ENCODE data around the gene SNTB2. TPM values are rescaled to one million over a fixed set of nuclear protein-coding genes. Genes with fewer than 3 reads are reported as not detected.
"Not testable (repeated sequence)": the region's sequence is repeated elsewhere in the genome, so short reads cannot be mapped to it uniquely, and the experiment has no call there.

Gene SNTB2
- total RNA-seq = 106 and 139 TPM in 2 replicates

DNA sequence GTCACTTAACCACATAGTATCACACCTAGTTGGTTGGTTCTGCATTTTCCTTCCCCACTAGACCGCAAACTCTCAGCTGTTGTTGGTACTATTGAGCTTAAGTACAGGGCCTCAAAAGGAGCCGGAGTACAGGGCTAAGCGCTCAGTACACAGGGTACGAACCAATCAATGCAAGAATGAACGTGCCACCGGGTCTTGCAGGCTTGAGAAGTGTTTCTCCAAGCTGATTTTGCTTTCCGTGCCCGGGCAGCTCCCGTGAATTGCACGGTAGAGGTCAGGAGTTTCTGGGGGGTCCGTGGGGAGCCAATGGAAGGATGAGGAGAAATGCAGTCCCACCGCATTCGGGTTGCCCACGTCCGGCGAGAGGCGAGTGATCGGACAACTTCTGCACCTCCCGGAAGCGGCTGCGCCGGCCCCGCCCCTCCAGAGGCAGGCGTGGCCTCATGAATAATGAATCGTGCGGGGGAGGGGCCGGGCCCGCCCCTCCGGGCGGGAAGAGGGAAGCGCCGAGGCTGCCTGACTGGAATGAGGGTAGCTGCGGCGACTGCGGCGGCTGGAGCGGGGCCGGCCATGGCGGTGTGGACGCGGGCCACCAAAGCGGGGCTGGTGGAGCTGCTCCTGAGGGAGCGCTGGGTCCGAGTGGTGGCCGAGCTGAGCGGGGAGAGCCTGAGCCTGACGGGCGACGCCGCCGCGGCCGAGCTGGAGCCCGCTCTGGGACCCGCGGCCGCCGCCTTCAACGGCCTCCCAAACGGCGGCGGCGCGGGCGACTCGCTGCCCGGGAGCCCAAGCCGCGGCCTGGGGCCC, at the start of gene SNTB2:
Gene SNTB2 (plus strand): TSS at position 523 of the 804 bp plus-strand sequence. CDS start 3 bp downstream, at position 526.
- no peak for DNase-seq (ENCODE audit: low read depth, low spot score)

DNA sequence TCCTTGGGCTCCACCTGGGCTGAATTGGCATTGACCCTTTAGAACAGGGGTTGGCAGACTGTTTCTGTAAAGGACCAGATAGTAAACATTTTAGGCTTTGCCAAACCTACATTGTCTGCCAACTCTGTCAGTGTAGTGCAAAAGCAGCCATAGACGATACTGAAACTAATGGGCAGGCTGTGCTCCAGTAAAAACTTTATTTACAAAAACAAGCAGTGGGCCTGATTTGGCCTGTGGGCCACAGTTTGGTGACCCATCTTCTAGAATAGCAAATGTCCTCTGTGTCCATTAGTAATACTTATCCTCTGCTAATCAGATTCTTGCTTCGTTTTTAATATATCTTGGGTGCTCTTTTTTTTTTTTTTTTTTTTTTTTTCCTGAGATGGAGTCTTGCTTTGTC, 48.4 kb upstream of the SNTB2 start:
- DNase-seq (ENCODE audit: low read depth, low spot score) = no peak

DNA sequence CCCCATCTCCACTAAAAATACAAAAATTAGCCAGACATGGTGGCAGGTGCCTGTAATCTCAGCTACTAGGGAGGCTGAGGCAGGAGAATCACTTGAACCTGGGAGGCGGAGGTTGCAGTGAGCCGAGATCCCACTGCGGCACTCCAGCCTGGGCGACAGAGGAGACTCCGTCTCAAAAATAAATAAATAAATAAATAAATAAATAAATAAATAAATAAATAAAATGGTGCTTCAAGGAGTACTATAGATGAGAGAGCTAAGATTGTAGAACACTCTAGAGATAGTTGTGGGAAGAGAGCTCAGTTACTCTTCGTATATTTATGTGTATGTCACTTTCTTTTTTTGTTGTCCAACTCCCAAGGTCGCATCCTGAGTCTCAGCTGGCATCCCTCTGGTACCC, 47.5 kb upstream of the SNTB2 start:
- DNase-seq (ENCODE audit: low read depth, low spot score) = not testable (repeated sequence)

DNA sequence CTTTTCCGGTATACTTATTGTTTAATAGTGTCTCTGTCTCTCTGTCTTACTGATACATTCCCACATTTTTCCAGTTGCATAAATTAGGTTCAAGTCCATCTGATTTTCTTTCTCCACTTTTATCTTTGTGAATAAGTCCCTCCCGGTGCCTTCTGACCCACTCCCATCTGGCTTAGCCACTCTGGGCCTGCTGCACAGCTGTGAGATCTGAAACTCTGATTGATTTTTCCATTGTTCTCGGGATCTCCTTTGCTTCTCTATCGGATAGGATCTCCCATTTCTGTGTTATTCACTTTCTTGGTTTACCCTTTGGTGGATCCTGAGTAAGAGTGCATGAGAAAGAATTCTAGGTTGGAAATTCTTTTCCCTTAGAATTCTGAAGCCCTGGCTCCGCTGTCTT, 46.0 kb upstream of the SNTB2 start:
- no peak for DNase-seq (ENCODE audit: low read depth, low spot score)

DNA sequence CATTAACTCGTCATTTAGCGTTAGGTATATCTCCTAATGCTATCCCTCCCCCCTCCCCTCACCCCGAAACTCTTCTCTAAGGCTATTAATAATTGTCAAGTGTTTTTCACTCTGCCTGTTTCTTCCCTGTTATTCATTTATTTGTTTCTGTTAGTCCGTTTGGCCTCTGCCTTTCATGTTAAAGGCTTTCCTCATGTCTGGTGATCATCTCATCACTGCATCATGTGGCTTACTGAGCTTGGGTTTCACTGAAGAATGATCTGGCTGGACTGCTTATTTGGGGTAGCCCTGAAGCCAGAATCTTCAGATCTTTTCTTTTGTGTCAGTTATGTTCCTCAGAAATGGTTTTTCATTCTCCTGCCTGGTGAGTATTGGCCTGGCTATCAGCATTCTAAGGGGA, 45.0 kb upstream of the SNTB2 start:
- DNase-seq (ENCODE audit: low read depth, low spot score) = no peak

DNA sequence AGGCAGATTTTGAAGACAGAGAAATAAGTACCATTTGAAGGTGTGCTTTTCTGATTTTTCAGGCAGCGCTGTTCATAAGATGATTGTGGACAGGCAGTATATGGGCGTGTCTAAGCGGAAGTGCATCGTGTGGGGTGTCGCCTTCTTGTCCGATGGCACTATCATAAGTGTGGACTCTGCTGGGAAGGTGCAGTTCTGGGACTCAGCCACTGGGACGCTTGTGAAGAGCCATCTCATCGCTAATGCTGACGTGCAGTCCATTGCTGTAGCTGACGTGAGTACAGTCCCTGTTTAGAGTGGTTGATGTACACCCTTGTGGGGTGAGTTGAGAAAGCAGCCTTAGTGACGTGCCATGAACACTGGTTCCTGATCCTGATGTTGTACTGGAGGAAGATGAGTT, 43.8 kb upstream of the SNTB2 start:
- DNase-seq (ENCODE audit: low read depth, low spot score) = no peak

DNA sequence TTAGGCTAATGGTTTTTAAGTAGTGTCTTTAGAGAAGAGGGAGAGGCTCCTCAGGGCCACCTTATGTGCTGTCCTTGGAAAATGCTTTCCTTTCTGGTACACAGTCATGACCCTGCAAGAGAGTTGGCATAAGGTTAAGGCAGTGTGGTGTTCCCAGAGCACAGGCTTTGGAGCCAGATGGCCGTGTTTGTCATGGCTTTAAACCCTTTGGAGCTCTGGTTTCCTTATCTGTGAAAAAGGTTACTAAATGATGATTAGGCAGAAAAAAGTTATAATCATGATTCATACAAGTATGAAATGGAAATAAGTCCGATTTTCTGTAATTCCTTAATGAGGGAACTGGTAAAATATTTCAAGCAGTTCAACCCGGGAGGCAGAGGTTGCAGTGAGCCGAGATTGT, 41.3 kb upstream of the SNTB2 start:
- DNase-seq (ENCODE audit: low read depth, low spot score) = no peak

DNA sequence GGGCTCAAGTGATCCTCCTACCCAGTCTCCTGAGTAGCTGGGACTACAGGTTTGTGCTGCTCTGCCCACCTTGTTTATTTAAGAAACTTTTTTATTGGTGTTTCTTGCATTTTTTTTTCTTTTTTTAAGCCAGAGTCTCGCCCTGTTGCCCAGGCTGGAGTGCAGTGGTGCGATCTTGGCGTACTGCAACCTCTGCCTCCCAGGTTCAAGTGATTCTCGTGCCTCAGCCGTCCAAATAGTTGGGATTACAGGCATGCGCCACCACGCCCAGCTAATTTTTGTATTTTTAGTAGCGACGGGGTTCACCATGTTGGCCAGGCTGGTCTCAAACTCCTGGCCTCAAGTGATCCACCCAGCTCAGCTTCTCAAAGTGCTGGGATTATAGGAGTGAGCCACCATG, 37.3 kb upstream of the SNTB2 start:
- not testable (repeated sequence) for DNase-seq (ENCODE audit: low read depth, low spot score)

DNA sequence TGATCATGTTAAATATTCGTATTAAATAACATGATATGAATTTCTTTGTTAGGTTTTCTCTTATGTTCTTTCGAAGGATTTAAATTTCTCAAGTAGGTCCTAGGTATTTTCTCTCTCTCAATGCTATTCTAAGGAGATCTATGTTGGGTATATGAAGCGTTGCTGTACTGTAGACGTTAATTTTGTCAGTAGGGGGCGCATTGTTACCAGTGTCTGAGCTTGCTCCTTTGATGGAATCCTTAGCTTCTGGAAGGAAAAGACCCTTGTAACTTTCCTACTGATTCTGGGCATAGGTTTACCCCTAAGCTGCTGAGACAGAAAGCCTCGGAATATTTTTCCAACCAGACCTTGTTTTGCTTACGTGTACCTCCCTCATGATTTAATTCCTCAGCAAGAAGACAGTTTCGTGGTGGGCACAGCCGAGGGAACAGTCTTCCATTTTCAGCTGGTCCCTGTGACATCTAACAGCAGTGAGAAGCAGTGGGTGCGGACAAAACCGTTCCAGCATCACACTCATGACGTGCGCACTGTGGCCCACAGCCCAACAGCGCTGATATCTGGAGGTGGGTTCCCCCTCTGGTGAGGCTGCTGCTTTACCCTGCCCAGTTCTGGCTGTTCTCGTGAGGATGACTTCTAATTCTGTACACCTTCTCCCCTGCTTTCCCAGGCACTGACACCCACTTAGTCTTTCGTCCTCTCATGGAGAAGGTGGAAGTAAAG, 36.7 kb upstream of the SNTB2 start:
- peak; percentile 52 for DNase-seq (ENCODE audit: low read depth, low spot score)

DNA sequence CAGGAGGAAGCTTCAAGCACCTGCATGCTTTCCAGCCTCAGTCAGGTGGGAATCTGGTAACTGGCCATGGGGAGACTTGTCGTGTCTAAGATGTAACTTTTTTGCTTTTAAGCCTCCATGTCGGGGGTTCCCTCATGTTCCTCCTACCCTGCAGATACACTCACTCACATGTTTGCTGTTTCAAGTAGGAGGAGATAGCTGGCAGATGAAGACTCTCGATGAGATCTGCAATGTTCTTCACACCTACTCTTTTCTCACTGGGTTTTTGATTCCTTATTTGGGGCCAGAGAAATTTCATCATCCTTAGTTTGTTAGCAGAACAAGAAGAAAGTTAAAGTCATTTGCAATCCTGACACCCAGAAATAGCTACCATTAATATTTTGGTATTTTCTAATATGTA, 29.8 kb upstream of the SNTB2 start:
- DNase-seq (ENCODE audit: low read depth, low spot score) = no peak

DNA sequence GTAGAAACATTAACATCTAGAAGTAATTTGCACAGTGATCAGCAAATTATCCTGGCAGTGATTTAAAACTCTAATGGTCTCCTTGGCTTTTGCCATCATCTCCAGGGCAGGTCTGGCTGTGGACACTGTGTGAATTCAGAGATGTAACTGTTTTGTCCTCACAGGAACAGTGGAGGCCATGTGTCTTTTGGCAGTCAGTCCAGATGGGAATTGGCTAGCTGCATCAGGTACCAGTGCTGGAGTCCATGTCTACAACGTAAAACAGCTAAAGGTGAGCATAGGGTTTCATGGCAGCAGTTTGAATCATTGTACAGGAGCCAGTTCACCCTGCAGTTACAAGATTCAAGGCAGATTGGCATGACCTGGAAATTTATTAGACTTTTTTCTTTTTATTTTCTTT, 26.8 kb upstream of the SNTB2 start:
- no peak for DNase-seq (ENCODE audit: low read depth, low spot score)

DNA sequence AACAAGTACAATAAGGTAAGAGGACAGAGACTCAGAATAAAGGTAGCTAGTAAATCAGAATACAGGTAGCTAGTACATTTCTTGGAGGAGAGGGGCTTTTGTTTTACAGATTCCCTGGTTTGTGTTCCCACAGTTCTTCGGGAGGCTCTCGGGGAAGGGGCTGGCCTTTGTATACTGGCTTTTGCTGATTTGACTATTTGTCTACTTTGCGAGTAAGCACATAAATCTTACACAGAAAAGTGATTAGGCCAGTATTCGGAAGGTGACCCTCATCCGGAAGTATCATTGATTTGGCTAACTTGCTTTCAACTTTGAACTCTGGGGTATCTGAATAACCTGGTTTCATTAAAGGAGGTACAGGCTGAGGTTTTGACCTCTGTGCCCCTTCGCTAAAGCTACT, 21.4 kb upstream of the SNTB2 start:
- no peak for DNase-seq (ENCODE audit: low read depth, low spot score)

DNA sequence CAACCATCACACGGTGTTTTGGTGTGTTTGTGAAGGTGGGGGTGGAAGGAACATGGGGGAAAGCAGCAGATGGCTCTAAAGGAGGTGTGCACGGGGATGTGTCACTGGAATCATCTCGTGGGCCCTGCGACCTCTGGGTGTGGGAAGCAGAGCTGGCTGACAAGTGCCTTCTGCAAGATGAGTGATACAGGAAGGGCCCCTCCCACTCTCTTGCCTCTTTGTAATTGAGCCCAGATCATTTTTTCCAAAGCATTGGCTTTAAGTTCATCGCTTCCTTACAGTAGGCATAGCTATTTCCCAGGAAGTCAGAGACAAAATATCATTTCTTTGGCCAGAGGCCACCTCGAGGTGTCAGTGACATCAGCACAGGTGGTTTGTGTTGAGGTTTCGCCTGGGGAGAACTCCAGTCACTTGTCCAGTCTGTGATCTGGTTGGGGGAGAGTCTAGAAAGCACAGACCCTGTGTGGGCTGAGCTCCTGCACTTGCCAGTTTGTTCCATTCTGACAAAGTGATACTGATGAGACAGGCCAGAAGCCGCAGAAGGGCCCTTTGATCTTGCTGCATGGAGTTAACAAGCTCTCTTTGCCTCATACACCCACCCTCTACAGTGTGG, 20.6 kb upstream of the SNTB2 start:
- no peak for DNase-seq (ENCODE audit: low read depth, low spot score)

DNA sequence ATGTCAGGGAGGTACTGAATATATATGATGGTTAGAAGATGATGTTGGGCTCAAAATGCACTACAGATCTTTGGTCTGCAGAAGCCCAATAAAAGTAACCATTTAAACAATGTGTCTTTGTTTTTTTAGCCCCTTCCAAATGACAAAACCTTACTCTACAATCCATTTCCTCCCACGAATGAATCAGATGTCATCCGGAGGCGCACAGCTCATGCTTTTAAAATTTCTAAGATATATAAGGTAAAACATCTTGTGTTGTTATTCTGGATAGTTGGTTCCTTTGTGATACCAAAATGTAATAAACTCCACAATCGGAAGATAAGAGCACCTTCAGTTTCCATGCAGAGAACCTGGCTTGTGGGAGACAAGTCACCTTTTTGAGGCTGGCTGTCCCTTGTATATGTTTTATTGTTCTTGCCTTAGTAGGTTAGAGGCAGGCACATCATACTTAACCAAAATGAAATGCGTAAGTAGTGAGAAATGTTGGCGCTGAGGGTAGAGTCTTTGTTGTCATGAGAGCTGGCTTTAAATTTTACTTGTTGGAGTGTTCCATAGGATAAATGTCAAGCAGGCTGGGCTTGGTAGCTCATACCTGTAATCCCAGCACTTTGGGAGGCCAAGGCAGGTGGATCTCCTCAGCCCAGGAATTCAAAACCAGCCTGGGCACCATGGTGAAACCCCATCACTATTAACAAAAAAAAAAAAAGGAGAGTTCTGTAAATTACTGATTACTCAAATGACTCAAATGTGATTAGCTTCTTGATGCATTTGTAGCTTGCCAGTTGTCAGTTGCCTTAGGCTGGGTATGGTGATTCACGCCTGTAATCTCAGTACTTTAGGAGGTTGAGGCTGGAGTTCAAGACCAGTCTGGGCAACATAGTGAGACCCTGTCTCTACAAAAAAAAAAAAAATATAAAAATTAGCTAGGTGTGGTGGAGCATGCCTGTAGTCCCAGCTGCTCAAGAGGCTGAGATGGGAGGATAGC, 19.7 kb upstream of the SNTB2 start:
- DNase-seq (ENCODE audit: low read depth, low spot score) = no peak

DNA sequence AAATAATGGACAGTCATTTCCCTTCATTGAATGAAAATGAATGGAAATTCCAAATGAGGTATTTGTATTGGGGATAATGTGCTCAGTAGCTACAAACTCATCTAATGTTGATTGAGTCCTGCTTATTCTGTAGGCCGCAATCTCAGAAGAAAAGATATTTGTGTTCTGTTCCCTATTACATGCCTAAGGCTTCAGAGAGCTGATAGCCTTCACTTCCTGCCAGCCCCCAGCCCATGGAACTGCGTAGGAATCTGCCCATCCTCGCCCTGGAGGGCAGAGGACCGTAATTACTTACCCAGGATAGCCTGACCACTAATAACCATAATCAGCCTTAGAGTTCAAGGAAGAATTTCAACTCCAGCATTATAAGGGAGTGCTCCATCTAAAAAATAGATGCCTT, 17.9 kb upstream of the SNTB2 start:
- DNase-seq (ENCODE audit: low read depth, low spot score) = no peak

DNA sequence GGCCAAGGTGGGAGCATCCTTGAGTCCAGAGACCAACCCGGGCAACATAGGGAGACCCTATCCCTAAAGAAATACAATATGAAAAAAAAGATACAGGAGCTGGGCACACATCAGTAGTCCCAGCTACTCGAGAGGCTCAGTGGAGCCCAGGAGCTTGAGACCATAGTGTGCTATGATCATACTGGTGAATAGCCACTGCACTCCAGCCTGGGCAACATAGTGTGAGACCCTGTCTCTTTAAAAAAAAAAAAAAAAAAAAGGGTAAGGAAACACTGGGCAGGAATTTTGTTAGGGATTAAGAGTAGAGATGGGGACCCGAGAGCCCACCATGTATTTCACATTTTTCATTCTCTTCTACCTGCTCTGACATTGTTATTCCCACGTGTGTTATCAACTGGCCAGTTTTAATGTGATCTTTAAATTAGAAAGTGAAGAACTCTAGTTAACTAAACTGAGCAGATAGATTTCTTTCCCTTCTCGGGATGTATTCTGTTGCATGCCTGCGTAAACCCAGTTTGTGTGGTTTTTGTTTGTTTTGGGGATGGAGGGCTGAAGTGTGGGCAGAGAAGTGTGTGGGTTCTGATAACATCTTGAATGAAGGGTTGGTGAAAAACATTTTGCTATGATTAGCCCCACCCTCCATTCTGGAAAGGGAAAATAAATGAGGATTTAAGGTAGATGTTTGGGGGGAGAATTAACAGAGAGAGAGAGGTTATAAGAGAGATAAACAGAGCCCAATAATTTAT, 17.2 kb upstream of the SNTB2 start:
- DNase-seq (ENCODE audit: low read depth, low spot score) = no peak

DNA sequence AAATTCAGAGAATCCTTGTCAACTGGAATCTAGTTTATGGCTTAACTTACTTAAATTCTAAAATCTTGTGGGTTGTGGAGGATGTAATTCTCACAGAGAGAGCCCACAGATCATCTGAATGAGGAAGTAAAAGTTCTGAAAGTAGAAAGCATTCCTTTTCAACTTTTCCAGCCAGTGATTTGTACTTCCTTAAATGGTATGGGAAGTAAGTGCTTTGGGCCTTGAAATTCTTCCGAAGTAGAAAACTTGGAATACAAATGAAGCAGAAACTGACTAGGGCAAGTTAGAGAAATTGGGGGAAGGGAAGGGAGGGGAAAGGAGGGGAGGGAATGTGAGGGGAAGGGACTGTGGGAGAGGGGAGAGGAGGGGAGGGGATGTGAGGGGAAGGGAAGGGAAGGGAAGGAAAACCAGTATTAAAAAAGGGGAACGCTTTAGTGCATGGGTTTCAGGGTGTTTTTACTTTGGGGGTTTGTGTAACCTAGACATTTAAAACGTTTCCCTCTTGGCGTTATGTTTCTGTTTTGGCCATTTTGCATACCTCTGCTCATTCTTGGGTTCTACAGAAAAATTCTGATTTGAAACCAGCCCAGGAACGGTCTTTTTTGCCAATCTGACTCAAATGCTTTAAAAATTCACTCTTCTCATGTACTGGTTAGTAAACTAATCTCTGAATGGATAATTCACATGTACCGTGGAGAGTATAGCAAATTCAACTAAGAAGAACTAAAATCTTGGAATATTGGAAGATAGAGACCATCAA, 15.5 kb upstream of the SNTB2 start:
- no peak for DNase-seq (ENCODE audit: low read depth, low spot score)

DNA sequence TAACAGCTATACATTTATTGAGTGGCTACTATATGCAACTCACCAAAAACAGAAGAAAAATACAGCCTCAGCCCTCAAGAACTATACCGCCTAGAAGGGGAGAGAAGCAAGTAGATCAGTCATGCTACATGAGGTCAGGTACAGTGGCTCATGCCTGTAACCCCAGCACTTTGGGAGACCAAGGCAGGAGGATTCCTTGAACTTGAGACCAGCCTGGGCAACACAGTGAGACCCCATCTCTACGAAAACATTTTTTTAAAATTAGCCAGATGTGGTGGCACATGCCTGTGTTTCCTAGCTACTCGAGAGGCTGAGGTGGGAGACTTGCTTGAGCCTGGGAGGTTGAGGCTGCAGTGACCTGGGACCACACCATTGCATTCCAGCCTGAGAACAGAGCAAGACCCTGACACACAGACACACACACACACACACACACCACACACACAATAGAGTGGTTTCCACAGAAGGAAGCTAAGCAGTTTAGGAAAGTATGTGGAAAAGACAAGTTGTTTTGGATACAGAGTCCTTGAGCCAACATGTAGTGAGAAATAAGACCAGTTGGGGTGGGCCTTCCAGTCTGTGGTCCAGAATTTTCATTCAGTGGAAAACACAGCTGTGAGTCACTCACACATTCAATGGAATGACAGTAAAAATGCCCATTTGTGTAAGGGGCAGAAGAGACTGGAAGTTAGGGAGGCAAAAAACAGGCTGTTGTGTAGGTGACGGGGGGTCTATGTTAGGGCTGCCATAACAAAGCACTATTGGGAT, 10.7 kb upstream of the SNTB2 start:
- no peak for DNase-seq (ENCODE audit: low read depth, low spot score)

Measured in pulmonary artery endothelial cell (primary cell).